Left renal cortex interstitium (tissue), 4 donors: ENCODE data around the gene THEMIS. TPM values are rescaled to one million over a fixed set of nuclear protein-coding genes. Genes with fewer than 3 reads are reported as not detected.
A peak's percentile ranks its signal among the peaks of the same experiment; 100 is the strongest.
"Not testable (repeated sequence)": the region's sequence is repeated elsewhere in the genome, so short reads cannot be mapped to it uniquely, and the experiment has no call there.

Experiments
- DNase-seq, 4 donors: peaks; one replicate each; pipeline ENCODE4 v3.0.0-alpha.2; 2013; ENCODE audit warnings: low read depth in 4 of 4, low spot score in 2 of 4, missing footprints in 1 of 4
- polyA plus RNA-seq, 4 donors: library from polyadenylated mRNA; unstranded; fragments of 120-200 nt; gene quantifications; one replicate each; pipeline ENCODE4 v1.2.1, GENCODE V29; 2013; ENCODE audit not compliant: insufficient read length in 4 of 4

The THEMIS gene
- polyA plus RNA-seq, 4 donors, result 0.05 TPM; not detected in 3

- DNase-seq, result no peak
These were observed 17.9 kb upstream of the THEMIS start for GRCh38 chr6:127918506-127919427.

- no peak for DNase-seq
These were observed 16.9 kb upstream of the THEMIS start for GRCh38 chr6:127917766-127918165.

GRCh38 chr6:127914240-127914639, 13.4 kb upstream of the THEMIS start:
- DNase-seq, result no peak

GRCh38 chr6:127912914-127913313, 12.1 kb upstream of the THEMIS start:
- DNase-seq, result no peak

- DNase-seq, result no peak
These were observed 7.2 kb upstream of the THEMIS start for GRCh38 chr6:127907960-127908640.

- no peak for DNase-seq
These were observed 3.3 kb upstream of the THEMIS start for GRCh38 chr6:127904160-127904559.

- no peak for DNase-seq
These were observed 2.1 kb upstream of the THEMIS start for GRCh38 chr6:127902933-127903332.

GRCh38 chr6:127897484-127897883, 3.4 kb downstream of the THEMIS start:
- no peak for DNase-seq

GRCh38 chr6:127894051-127894450, 6.8 kb downstream of the THEMIS start:
- DNase-seq, result no peak

- no peak for DNase-seq
These were observed 7.3 kb downstream of the THEMIS start for GRCh38 chr6:127893541-127893940.

- no peak for DNase-seq
These were observed 9.0 kb downstream of the THEMIS start for GRCh38 chr6:127891731-127892326.

GRCh38 chr6:127886603-127887002, 14.3 kb downstream of the THEMIS start:
- no peak for DNase-seq

- DNase-seq, result no peak
These were observed 16.7 kb downstream of the THEMIS start for GRCh38 chr6:127884134-127884533.

- DNase-seq, result not testable (repeated sequence)
These were observed 18.9 kb downstream of the THEMIS start for GRCh38 chr6:127881949-127882348.

- DNase-seq, result no peak
These were observed 20.4 kb downstream of the THEMIS start for GRCh38 chr6:127880429-127880828.

GRCh38 chr6:127879685-127880084, 21.2 kb downstream of the THEMIS start:
- DNase-seq, result peak in 1 of 4 donors; percentile 13

GRCh38 chr6:127878115-127878514, 22.7 kb downstream of the THEMIS start:
- DNase-seq, result no peak

- DNase-seq, result no peak
These were observed 23.6 kb downstream of the THEMIS start for GRCh38 chr6:127877231-127877630.

- DNase-seq, result no peak
These were observed 31.0 kb downstream of the THEMIS start for GRCh38 chr6:127869772-127870404.

GRCh38 chr6:127869183-127869582, 31.7 kb downstream of the THEMIS start:
- DNase-seq, result no peak

GRCh38 chr6:127868338-127868737, 32.5 kb downstream of the THEMIS start:
- DNase-seq, result no peak
